Measurements from ENCODE around the gene FAM177A1.

- TF ChIP-seq REST (IDR thresholded peaks at IDR 0.05; ENCODE audit: low read depth), result no peak
- TF ChIP-seq, protein P1, sequence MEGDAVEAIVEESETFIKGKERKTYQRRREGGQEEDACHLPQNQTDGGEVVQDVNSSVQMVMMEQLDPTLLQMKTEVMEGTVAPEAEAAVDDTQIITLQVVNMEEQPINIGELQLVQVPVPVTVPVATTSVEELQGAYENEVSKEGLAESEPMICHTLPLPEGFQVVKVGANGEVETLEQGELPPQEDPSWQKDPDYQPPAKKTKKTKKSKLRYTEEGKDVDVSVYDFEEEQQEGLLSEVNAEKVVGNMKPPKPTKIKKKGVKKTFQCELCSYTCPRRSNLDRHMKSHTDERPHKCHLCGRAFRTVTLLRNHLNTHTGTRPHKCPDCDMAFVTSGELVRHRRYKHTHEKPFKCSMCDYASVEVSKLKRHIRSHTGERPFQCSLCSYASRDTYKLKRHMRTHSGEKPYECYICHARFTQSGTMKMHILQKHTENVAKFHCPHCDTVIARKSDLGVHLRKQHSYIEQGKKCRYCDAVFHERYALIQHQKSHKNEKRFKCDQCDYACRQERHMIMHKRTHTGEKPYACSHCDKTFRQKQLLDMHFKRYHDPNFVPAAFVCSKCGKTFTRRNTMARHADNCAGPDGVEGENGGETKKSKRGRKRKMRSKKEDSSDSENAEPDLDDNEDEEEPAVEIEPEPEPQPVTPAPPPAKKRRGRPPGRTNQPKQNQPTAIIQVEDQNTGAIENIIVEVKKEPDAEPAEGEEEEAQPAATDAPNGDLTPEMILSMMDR (IDR thresholded peaks at IDR 0.05 in 2 of 3, conservative IDR thresholded peaks at IDR 0.05 in 1 of 3; ENCODE audit: borderline replicate concordance in 1 of 3, insufficient read depth in 1 of 3, low read depth in 2 of 3, low read length in 2 of 3), result no peak
- no peak for TF ChIP-seq EZH2 (IDR thresholded peaks at IDR 0.05)
- TF ChIP-seq POLR2A (IDR thresholded peaks at IDR 0.05; ENCODE audit: borderline replicate concordance, extremely low read depth, insufficient read depth, insufficient read length), result no peak
- TF ChIP-seq EGR1 (IDR thresholded peaks at IDR 0.05; ENCODE audit: low read depth), result no peak
- TF ChIP-seq TCF7L2 (IDR thresholded peaks at IDR 0.05; ENCODE audit: borderline replicate concordance, extremely low read depth, insufficient read depth, insufficient read length), result no peak
Measured at GRCh38 chr14:35001621-35002020, 44.5 kb upstream of the FAM177A1 start.
